ENCODE measurements around the gene SSBP2.

The SSBP2 gene

DNA sequence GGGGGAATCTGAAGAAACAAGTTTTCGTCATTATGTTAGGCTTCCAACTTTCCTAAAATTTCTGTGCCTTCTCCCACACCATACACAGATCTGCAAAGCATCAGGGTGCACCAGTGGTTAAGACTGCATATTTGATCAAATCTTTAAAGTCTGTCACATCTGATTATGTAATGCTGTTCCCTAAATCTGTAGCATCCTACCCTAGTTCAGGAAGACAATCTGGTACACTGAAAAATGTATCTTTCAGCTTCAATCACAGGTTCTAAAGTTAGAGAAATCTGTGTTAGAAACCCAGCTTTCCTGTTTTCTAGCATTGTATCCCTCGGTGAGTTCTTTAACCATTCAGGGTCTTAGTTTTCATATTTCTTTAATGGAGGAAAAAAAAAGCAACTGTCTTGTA is 3.9 kb downstream of the SSBP2 start:
- H3K4me1 ChIP-seq (ENCODE audit: control insufficient read depth in 1 of 2, insufficient read depth in 1 of 2, low read depth in 1 of 2, low read length in 1 of 2), result peaks cover 12 to 13% of the 10 kb centered on the region in 2 experiments
- no peak overlapping the region for H3K27ac ChIP-seq
- peaks cover 30% of the 10 kb centered on the region for H3K27me3 ChIP-seq
- no peaks in the 10 kb centered on the region for H3K36me3 ChIP-seq
- TF ChIP-seq, protein P1, sequence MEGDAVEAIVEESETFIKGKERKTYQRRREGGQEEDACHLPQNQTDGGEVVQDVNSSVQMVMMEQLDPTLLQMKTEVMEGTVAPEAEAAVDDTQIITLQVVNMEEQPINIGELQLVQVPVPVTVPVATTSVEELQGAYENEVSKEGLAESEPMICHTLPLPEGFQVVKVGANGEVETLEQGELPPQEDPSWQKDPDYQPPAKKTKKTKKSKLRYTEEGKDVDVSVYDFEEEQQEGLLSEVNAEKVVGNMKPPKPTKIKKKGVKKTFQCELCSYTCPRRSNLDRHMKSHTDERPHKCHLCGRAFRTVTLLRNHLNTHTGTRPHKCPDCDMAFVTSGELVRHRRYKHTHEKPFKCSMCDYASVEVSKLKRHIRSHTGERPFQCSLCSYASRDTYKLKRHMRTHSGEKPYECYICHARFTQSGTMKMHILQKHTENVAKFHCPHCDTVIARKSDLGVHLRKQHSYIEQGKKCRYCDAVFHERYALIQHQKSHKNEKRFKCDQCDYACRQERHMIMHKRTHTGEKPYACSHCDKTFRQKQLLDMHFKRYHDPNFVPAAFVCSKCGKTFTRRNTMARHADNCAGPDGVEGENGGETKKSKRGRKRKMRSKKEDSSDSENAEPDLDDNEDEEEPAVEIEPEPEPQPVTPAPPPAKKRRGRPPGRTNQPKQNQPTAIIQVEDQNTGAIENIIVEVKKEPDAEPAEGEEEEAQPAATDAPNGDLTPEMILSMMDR (IDR thresholded peaks at IDR 0.05), result no peak
- no peak overlapping the region for H3K4me3 ChIP-seq (ENCODE audit: low read depth in 1 of 2, low read length in 1 of 2)
- H3K9me3 ChIP-seq, result no peaks in the 10 kb centered on the region

DNA sequence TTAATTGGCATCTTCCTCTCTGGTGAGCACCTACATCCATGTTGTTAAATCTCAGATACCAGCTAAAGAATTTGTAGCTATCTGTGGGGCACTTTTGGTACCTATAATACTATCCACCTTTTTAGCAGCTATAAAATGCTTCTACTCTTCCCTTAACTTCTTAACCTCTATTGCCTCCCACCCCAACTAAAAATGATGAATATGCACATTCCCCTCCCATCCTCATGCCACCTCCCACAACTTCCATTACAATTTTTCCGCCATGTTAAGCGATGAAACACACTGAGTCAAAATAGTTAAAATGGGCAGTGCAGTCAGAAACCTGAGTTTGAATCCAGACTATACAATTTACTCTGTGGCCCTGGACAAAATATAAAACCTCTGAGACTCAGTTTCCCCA is 10.1 kb downstream of the SSBP2 start:
- Histone ChIP-seq H3K9me3 (no peaks in the 10 kb centered on the region), H3K27ac (no peak overlapping the region), H3K4me1 (ENCODE audit: control insufficient read depth in 1 of 2, insufficient read depth in 1 of 2, low read depth in 1 of 2, low read length in 1 of 2) (no peaks in the 10 kb centered on the region), H3K27me3 (no peaks in the 10 kb centered on the region), H3K4me3 (ENCODE audit: low read depth in 1 of 2, low read length in 1 of 2) (no peak overlapping the region), H3K36me3 (no peaks in the 10 kb centered on the region)
- TF ChIP-seq, protein P1 (IDR thresholded peaks at IDR 0.05), result no peak

DNA sequence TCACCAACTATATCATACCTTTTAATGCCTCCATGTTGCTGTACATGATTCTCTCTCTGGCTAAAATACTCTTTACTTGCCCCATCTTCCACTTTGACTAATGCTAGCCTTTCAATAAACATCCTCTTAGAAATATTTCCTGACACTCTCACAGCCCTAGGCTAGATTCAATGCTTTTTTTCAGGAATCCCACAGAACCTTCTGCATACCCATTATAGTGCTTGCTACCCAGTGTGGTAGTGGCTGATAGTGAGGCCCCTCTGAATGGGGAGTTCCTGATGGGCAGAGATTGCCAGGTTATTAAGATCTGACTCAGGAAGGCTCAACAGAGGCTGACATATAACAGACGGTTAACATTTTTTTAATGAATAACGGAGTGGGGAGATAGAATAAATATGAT is 11.6 kb downstream of the SSBP2 start:
- H3K4me3 ChIP-seq (ENCODE audit: low read depth in 1 of 2, low read length in 1 of 2), result no peak overlapping the region
- no peaks in the 10 kb centered on the region for H3K4me1 ChIP-seq (ENCODE audit: control insufficient read depth in 1 of 2, insufficient read depth in 1 of 2, low read depth in 1 of 2, low read length in 1 of 2)
- no peaks in the 10 kb centered on the region for H3K36me3 ChIP-seq
- no peaks in the 10 kb centered on the region for H3K27me3 ChIP-seq
- H3K9me3 ChIP-seq, result no peaks in the 10 kb centered on the region
- TF ChIP-seq, protein P1 (IDR thresholded peaks at IDR 0.05), result no peak
- no peak overlapping the region for H3K27ac ChIP-seq

DNA sequence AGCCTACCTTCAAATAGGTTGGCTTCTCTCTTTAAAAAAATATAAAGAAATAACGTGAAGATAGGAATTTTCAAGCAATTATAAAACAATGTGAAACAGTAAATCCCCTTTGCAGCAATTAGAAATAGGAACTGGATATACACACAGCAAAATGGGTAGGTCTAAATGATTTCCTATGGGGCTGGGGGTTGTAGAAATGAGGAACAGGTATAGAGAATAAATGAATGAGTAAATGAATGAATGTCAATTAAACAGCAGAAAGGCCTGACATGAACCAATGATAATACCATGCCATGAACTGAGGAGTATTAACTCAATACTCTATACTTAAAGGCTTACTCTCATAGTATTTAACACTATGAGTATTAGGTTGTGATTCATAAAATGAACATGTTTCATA is 21.6 kb downstream of the SSBP2 start:
- no peak overlapping the region for H3K4me3 ChIP-seq (ENCODE audit: low read depth in 1 of 2, low read length in 1 of 2)
- no peaks in the 10 kb centered on the region for H3K36me3 ChIP-seq
- H3K4me1 ChIP-seq (ENCODE audit: control insufficient read depth in 1 of 2, insufficient read depth in 1 of 2, low read depth in 1 of 2, low read length in 1 of 2), result no peaks in the 10 kb centered on the region
- H3K27me3 ChIP-seq, result no peaks in the 10 kb centered on the region
- no peaks in the 10 kb centered on the region for H3K9me3 ChIP-seq
- no peak overlapping the region for H3K27ac ChIP-seq
- TF ChIP-seq, protein P1 (IDR thresholded peaks at IDR 0.05), result no peak

DNA sequence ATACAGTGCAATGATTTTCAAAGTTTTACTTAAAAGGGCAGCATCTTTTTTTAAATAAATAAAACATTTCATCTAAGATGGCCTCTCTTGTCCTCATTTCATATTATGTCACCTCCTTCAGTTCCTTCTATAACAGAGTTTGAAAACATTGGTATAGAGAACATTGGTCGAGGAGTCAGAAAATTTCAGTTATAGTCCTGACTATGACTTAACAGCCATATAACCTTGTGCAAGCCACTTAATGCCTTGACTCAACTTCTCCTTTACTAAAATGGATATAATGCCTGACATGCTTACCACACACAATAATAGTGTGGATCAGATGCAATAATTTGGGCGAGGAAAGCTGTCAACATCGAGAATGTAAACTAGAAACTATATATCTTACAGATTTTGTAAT is 22.6 kb downstream of the SSBP2 start:
- H3K4me3 ChIP-seq (ENCODE audit: low read depth in 1 of 2, low read length in 1 of 2), result no peak overlapping the region
- no peaks in the 10 kb centered on the region for H3K9me3 ChIP-seq
- H3K27ac ChIP-seq, result no peak overlapping the region
- no peaks in the 10 kb centered on the region for H3K27me3 ChIP-seq
- H3K36me3 ChIP-seq, result no peaks in the 10 kb centered on the region
- TF ChIP-seq, protein P1 (IDR thresholded peaks at IDR 0.05), result no peak
- H3K4me1 ChIP-seq (ENCODE audit: control insufficient read depth in 1 of 2, insufficient read depth in 1 of 2, low read depth in 1 of 2, low read length in 1 of 2), result no peaks in the 10 kb centered on the region

DNA sequence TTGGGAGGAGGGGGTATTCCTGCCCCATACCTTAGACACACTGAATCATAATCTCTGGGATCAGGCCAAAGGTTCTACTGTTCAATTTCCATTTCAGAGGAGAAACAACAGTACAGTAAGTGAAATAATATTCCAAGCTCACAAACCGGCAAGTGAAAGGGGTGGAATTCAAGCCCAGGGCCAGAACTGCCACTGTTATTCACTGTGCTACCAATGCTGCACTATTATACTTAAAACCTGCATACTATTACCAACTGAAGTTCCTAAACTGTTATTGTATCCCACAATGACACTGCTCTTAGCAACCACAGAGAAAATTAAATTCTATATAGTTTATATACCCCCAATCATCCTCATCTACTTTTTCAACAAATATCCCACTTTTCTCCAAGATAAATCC is 24.6 kb downstream of the SSBP2 start:
- no peaks in the 10 kb centered on the region for H3K4me1 ChIP-seq (ENCODE audit: control insufficient read depth in 1 of 2, insufficient read depth in 1 of 2, low read depth in 1 of 2, low read length in 1 of 2)
- no peaks in the 10 kb centered on the region for H3K9me3 ChIP-seq
- H3K36me3 ChIP-seq, result no peaks in the 10 kb centered on the region
- H3K27me3 ChIP-seq, result no peaks in the 10 kb centered on the region
- no peak overlapping the region for H3K27ac ChIP-seq
- H3K4me3 ChIP-seq (ENCODE audit: low read depth in 1 of 2, low read length in 1 of 2), result no peak overlapping the region
- TF ChIP-seq, protein P1 (IDR thresholded peaks at IDR 0.05), result no peak

Data from neutrophil (primary cell).